ENCODE results near the gene CMAS.

DNA sequence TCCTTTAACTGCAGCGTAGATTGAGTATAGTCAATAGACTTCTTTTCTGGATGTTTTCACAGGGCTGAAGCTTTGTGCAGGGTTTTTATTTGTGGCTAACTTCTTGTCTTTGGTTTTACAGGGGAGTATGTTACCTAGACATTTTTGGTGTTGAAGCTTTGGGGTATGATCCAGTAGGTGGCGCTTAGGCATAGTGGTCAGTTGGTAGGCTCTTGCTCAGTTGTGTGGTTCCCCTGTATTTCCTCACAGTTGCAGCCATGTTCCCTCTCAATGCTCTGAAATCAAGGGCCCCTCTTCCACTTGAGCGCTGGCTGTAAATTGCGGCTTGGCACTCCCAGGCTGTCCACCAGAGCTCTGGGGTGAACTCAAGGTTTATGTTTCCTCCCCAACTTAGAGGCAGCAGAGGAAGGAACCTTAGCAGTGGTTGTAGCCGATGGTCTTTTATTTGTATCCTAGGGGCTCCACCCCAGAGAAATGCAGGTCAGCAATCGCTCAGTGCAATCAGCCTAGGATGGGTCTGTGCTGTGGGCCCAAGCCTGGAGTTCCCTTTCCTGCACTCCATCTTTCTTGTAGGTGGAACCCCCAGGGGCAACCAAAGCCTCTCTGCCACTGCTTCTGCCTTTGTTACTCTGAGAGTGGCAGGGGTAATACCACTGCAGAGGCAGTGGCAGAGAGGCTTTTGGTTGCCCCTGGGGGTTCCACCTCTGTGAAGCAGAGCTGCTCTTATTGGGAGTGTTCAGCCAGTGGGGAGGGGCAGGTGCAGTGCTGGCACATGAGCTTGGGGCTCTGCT lies 55.1 kb downstream of the CMAS start:
- TF ChIP-seq EZH2 (IDR thresholded peaks at IDR 0.05) (no peak), POLR2AphosphoS5 (IDR thresholded peaks at IDR 0.05; ENCODE audit: borderline replicate concordance, low read depth, low read length) (no peak), FOXP2 (optimal IDR thresholded peaks at IDR 0.05; ENCODE audit: control extremely low read depth, extremely low read length, insufficient read depth) (no peak)
